Epithelial cell of proximal tubule (primary cell): ENCODE data around the gene CUX1. TPM values are rescaled to one million over a fixed set of nuclear protein-coding genes. Genes with fewer than 3 reads are reported as not detected.

Experiments
- DNase-seq: peaks from one replicate; pipeline ENCODE4 v3.0.0-alpha.2; 2011; ENCODE audit warnings: low read depth
- H3K4me3 ChIP-seq: 2 replicates; pipeline ENCODE4 v1.5.1; 2011; ENCODE audit warnings: low read depth, mild to moderate bottlenecking, low read length
- CTCF ChIP-seq: conservative IDR thresholded peaks from 2 replicates; pipeline ENCODE4 v1.5.1; 2012; ENCODE audit warnings: low read depth, mild to moderate bottlenecking, low read length
- total RNA-seq: library from RNA; depleted of rRNA; stranded (reverse); fragments of >200 nt; gene quantifications from 2 replicates; pipeline ENCODE4 v1.2.3, GENCODE V29; 2015

Gene CUX1
- total RNA-seq, 1 donor from 2014 or later: 37.3 TPM

GRCh38 chr7:101988513-101988912 lies 171.1 kb downstream of the CUX1 start:
- no peak for DNase-seq
- no peak for TF ChIP-seq CTCF
- H3K4me3 ChIP-seq: no peak overlapping the region

GRCh38 chr7:101989101-101989500 lies 171.7 kb downstream of the CUX1 start:
- TF ChIP-seq CTCF: no peak
- no peak overlapping the region for H3K4me3 ChIP-seq
- no peak for DNase-seq

GRCh38 chr7:101990811-101991418 lies 173.5 kb downstream of the CUX1 start:
- TF ChIP-seq CTCF: no peak
- DNase-seq: no peak
- no peak overlapping the region for H3K4me3 ChIP-seq

GRCh38 chr7:101991860-101992259 lies 174.4 kb downstream of the CUX1 start:
- no peak overlapping the region for H3K4me3 ChIP-seq
- no peak for TF ChIP-seq CTCF
- no peak for DNase-seq

GRCh38 chr7:101993311-101993710 lies 175.9 kb downstream of the CUX1 start:
- no peak for DNase-seq
- no peak for TF ChIP-seq CTCF
- no peak overlapping the region for H3K4me3 ChIP-seq

- no peak overlapping the region for H3K4me3 ChIP-seq
- DNase-seq: no peak
- TF ChIP-seq CTCF: no peak
These were observed 177.7 kb downstream of the CUX1 start for GRCh38 chr7:101995121-101995520.

GRCh38 chr7:101996131-101996691 lies 178.8 kb downstream of the CUX1 start:
- H3K4me3 ChIP-seq: no peak overlapping the region
- no peak for TF ChIP-seq CTCF
- no peak for DNase-seq
